ENCODE data around the gene COL4A1. TPM values are rescaled to one million over a fixed set of nuclear protein-coding genes. Genes with fewer than 3 reads are reported as not detected.
A peak's percentile ranks its signal among the peaks of the same experiment; 100 is the strongest.

COL4A1 gene
- total RNA-seq, 1 donor from 2014 or later: 178 TPM

DNA sequence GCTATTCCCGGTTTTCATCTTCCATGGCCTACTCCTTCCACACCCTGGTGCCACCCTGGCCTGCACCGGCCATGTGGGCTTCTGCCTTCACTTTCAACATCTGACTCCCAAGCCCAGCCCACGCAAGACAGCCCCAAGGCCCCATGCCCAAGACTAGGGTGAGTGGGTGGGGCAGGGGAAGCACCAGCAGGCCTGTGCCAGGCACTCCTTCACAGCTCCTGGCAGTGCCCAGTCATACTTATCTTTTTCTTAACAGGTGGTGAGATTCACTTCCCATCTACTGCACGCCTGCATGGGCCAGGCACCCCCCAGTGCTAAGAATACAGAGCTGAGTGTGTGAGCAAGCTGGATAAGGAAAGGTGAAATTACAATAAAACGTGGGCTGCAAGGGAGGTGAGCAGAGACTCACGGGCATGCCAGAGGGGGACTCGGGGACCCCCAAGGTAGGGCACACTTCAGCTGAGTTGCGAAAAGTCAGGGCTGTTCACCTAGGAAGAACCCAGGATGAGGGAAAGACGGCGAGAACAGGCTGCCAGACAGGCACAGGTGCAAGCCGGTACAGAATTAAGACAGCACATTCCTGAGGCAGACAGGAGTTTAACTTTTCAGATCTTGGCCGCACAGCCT, 55.7 kb downstream of the COL4A1 start:
- H3K36me3 ChIP-seq: no peaks in the 10 kb centered on the region
- no peaks in the 10 kb centered on the region for H3K9me3 ChIP-seq
- peaks cover 53% of the 10 kb centered on the region for H3K4me1 ChIP-seq
- TF ChIP-seq POLR2A (IDR thresholded peaks at IDR 0.05) (no peak), POLR2AphosphoS5 (IDR thresholded peaks at IDR 0.05; ENCODE audit: insufficient read depth in 1 of 2, low read depth in 1 of 2) (no peak)
- TF ChIP-seq, protein P1, sequence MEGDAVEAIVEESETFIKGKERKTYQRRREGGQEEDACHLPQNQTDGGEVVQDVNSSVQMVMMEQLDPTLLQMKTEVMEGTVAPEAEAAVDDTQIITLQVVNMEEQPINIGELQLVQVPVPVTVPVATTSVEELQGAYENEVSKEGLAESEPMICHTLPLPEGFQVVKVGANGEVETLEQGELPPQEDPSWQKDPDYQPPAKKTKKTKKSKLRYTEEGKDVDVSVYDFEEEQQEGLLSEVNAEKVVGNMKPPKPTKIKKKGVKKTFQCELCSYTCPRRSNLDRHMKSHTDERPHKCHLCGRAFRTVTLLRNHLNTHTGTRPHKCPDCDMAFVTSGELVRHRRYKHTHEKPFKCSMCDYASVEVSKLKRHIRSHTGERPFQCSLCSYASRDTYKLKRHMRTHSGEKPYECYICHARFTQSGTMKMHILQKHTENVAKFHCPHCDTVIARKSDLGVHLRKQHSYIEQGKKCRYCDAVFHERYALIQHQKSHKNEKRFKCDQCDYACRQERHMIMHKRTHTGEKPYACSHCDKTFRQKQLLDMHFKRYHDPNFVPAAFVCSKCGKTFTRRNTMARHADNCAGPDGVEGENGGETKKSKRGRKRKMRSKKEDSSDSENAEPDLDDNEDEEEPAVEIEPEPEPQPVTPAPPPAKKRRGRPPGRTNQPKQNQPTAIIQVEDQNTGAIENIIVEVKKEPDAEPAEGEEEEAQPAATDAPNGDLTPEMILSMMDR (IDR thresholded peaks at IDR 0.05): no peak
- peak overlapping the region in 1 of 2 donors; percentile 6 for H3K4me3 ChIP-seq
- peak overlapping the region; percentile 68 for H3K27ac ChIP-seq
- peak in 1 of 2 donors; percentile 87 for DNase-seq (ENCODE audit: extremely low spot score in 2 of 2)
- intact Hi-C loops (cut with DNase I): no loop called here
- H3K27me3 ChIP-seq: no peaks in the 10 kb centered on the region

DNA sequence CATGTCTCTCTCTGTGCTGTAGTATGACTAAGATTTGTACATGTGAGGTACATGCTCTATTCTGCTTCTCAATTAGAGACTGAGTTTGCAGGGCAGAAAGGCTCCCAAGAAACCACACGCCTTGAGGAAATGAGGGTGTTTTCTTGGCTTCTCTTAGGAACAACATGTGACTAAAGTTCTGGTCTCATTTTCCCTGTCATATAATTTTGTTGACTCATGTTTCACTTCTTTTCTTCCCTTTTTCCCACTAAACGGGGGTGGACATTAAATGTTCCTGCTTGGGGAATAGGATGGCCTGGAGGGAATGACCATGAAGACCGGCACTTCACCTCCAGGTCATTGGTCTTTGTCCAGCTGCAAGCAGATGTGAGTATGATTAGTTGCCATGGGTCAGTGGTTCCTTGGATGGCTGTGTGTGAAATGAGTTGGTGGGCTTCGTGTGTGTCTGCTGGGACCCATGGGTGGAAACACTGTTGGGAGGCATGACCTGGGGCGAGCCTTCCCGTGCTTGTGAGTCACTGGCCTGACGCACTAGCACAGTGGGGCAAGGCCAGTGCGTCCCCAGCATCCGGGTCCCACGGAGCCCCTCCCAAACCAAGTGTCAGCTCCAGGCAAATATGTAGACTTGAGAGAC, 56.6 kb downstream of the COL4A1 start:
- intact Hi-C loops (cut with DNase I): no loop called here
- Histone ChIP-seq H3K9me3 (no peaks in the 10 kb centered on the region), H3K27me3 (no peaks in the 10 kb centered on the region), H3K4me3 (peak overlapping the region in 1 of 2 donors; percentile 6), H3K36me3 (no peaks in the 10 kb centered on the region), H3K4me1 (peaks cover 52% of the 10 kb centered on the region), H3K27ac (peak overlapping the region; percentile 68)
- TF ChIP-seq POLR2AphosphoS5 (IDR thresholded peaks at IDR 0.05; ENCODE audit: insufficient read depth in 1 of 2, low read depth in 1 of 2): peak; percentile 81 to 89
- TF ChIP-seq POLR2A (IDR thresholded peaks at IDR 0.05): no peak
- peak in 1 of 2 donors; percentile 93 for DNase-seq (ENCODE audit: extremely low spot score in 2 of 2)

DNA sequence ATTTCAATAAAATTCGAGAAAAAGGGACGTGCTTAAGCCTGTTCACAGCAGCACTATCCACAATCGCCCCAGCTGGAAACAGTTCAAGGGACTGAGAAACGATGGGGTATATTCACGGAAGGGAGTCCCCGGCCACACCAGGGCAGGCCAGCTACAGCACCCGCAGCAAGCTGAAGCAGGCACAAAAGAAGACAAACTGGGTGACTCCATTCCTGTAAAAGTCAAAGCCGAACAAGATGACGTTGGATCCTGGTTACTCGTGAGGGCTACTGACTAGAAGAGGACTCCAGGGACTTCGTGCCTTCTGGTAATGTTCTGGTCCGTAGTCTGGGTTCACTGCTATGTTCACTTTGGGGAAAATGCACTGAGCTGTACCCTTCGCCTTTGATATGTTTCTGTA, 57.6 kb downstream of the COL4A1 start:
- TF ChIP-seq POLR2A (IDR thresholded peaks at IDR 0.05) (no peak), POLR2AphosphoS5 (IDR thresholded peaks at IDR 0.05; ENCODE audit: insufficient read depth in 1 of 2, low read depth in 1 of 2) (no peak)
- TF ChIP-seq, protein P1 (IDR thresholded peaks at IDR 0.05): no peak
- Histone ChIP-seq H3K36me3 (no peaks in the 10 kb centered on the region), H3K27me3 (no peaks in the 10 kb centered on the region), H3K4me3 (no peak overlapping the region), H3K4me1 (peaks cover 58% of the 10 kb centered on the region), H3K9me3 (no peaks in the 10 kb centered on the region), H3K27ac (peak overlapping the region; percentile 73)
- intact Hi-C loops (cut with DNase I): loop anchor here (5.0 kb wide), 1 partner anchor 58 kb away; the partner anchor contains the start of genes COL4A1 and COL4A2
- DNase-seq (ENCODE audit: extremely low spot score in 2 of 2): peak in 1 of 2 donors; percentile 85

DNA sequence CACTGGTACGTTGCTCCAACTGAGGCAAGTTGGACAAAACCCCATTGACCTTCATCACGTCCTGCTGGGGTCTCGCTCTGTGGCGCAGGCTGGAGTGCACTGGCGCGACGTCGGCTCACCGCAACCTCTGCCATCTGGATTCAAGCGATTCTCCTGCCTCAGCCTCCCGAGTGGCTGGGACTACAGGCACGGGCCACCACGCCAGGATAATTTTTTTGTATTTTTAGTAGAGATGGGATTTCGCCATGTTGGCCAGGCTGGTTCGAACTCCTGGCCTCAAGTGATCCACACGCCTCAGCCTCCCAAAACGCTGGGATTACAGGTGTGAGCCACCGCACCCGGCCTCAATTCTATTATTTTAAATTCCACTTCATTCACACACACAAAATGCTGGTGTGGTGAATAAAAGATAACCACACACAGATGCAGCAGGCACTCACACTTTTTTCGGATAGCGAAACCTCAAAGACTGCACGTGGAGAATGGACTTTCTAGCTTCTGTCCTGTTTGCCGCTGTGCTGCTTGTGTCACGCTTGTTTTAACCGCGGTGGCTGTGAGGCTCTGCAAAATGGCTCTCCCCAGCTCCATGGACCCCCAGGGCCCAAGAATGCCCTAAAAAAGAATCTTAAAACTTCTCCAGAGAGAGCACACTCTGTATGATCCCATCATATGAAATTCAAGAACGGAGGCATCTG, 58.4 kb downstream of the COL4A1 start:
- DNase-seq (ENCODE audit: extremely low spot score in 2 of 2): peak in 1 of 2 donors; percentile 47
- H3K4me1 ChIP-seq: peaks cover 58% of the 10 kb centered on the region
- peak overlapping the region; percentile 73 for H3K27ac ChIP-seq
- no peak overlapping the region for H3K4me3 ChIP-seq
- H3K27me3 ChIP-seq: no peaks in the 10 kb centered on the region
- H3K36me3 ChIP-seq: no peaks in the 10 kb centered on the region
- intact Hi-C loops (cut with DNase I): loop anchor here (5.0 kb wide), 1 partner anchor 59 kb away; the partner anchor contains the start of genes COL4A1 and COL4A2
- TF ChIP-seq, protein P1 (IDR thresholded peaks at IDR 0.05): no peak
- TF ChIP-seq POLR2AphosphoS5 (IDR thresholded peaks at IDR 0.05; ENCODE audit: insufficient read depth in 1 of 2, low read depth in 1 of 2) (peak in 1 of 2 donors; percentile 32), POLR2A (IDR thresholded peaks at IDR 0.05) (no peak)
- no peaks in the 10 kb centered on the region for H3K9me3 ChIP-seq

GRCh38 chr13:110246530-110246929, 60.4 kb downstream of the COL4A1 start:
- Histone ChIP-seq H3K27ac (peak overlapping the region; percentile 73), H3K36me3 (no peaks in the 10 kb centered on the region), H3K4me1 (peaks cover 67% of the 10 kb centered on the region), H3K27me3 (no peaks in the 10 kb centered on the region), H3K4me3 (no peak overlapping the region), H3K9me3 (no peaks in the 10 kb centered on the region)
- no peak for TF ChIP-seq POLR2AphosphoS5 (IDR thresholded peaks at IDR 0.05; ENCODE audit: insufficient read depth in 1 of 2, low read depth in 1 of 2)
- no peak for TF ChIP-seq POLR2A (IDR thresholded peaks at IDR 0.05)
- DNase-seq (ENCODE audit: extremely low spot score in 2 of 2): peak in 1 of 2 donors; percentile 79
- intact Hi-C loops (cut with DNase I): loop anchor here (5.0 kb wide), 1 partner anchor 61 kb away; the partner anchor contains the start of genes COL4A1 and COL4A2

Measured in vagina (tissue), 2 donors.